SH-SY5Y (cell line): Measurements from ENCODE around the gene TMEM187.

Source experiments
- GATA2 ChIP-seq: IDR thresholded peaks from 2 replicates; pipeline ENCODE4 v1.6.1; 2011; ENCODE audit warnings: mild to moderate bottlenecking, low read depth, low read length
- GATA3 ChIP-seq: IDR thresholded peaks from 2 replicates; pipeline ENCODE4 v1.6.1; 2011; ENCODE audit warnings: low read depth, mild to moderate bottlenecking, low read length, moderate library complexity

- TF ChIP-seq GATA3: no peak
- no peak for TF ChIP-seq GATA2
Measured at GRCh38 chrX:153951683-153952372, 20.7 kb upstream of the TMEM187 start.
